ENCODE results near the gene SLC25A41. TPM values are rescaled to one million over a fixed set of nuclear protein-coding genes. Genes with fewer than 3 reads are reported as not detected.

Gene SLC25A41
- polyA plus RNA-seq, 3 donors = not detected

DNA sequence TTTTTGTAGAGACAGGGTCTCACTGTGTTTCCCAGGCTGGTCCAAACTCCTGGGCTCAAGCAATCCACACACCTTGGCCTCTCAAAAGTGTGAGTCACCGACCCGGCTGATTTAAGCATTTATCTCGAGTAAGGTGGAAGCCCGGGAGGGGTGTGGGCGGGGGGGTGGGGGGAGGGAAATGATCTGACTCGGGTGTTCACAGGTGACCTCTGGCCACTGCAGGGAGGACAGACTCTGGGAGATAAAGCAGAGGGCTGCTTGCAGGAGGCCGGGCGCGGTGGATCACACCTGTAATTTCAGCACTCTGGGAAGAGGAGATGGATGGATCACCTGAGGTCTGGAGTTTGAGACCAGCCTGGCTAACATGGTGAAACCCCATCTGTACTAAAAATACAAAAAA, 40.1 kb upstream of the SLC25A41 start:
- H3K4me1 Mint-ChIP-seq = peaks cover under 1% of the 10 kb centered on the region
- 96% methylated on average over 4 of the region's 9 CpGs for WGBS (ENCODE audit: insufficient coverage)
- no peaks in the 10 kb centered on the region for H3K9me3 ChIP-seq (replicated peaks in 1 of 2; ENCODE audit: control insufficient read depth in 1 of 2, insufficient read depth in 1 of 2, low read length in 2 of 2)
- intact Hi-C loops (cut with micrococcal nuclease) = no loop called here
- H3K27ac Mint-ChIP-seq = no peak overlapping the region
- DNase-seq = no peak
- peaks cover 44 to 79% of the 10 kb centered on the region in 2 donors for H3K36me3 Mint-ChIP-seq
- H3K9me3 Mint-ChIP-seq = peaks cover 0 to 6% (median 0%) of the 10 kb centered on the region in 7 donors
- no peak overlapping the region for H2AFZ ChIP-seq (ENCODE audit: insufficient read depth, low read depth, low read length, poor library complexity, severe bottlenecking)
- TF ChIP-seq, protein P1, sequence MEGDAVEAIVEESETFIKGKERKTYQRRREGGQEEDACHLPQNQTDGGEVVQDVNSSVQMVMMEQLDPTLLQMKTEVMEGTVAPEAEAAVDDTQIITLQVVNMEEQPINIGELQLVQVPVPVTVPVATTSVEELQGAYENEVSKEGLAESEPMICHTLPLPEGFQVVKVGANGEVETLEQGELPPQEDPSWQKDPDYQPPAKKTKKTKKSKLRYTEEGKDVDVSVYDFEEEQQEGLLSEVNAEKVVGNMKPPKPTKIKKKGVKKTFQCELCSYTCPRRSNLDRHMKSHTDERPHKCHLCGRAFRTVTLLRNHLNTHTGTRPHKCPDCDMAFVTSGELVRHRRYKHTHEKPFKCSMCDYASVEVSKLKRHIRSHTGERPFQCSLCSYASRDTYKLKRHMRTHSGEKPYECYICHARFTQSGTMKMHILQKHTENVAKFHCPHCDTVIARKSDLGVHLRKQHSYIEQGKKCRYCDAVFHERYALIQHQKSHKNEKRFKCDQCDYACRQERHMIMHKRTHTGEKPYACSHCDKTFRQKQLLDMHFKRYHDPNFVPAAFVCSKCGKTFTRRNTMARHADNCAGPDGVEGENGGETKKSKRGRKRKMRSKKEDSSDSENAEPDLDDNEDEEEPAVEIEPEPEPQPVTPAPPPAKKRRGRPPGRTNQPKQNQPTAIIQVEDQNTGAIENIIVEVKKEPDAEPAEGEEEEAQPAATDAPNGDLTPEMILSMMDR (IDR thresholded peaks at IDR 0.05) = no peak
- H3K27me3 Mint-ChIP-seq (ENCODE audit: low read depth in 3 of 3) = peaks cover 0 to 3% (median 0%) of the 10 kb centered on the region in 3 donors
- H3K36me3 ChIP-seq (replicated peaks in 1 of 2; ENCODE audit: control insufficient read depth in 1 of 2, insufficient read depth in 2 of 2, low read length in 2 of 2) = peaks cover 43 to 74% of the 10 kb centered on the region in 2 donors
- H3K79me2 ChIP-seq (ENCODE audit: insufficient read depth, low read length) = no peaks in the 10 kb centered on the region
- H3K4me1 ChIP-seq (ENCODE audit: control insufficient read depth in 1 of 2, insufficient read depth in 2 of 2, low read length in 2 of 2) = no peaks in the 10 kb centered on the region
- no peak overlapping the region for H3K4me2 ChIP-seq (replicated peaks; ENCODE audit: extremely low read depth, low read length, poor library complexity, severe bottlenecking)
- H3K4me3 Mint-ChIP-seq = no peak overlapping the region
- H3K27ac ChIP-seq (ENCODE audit: low read depth in 1 of 2, low read length in 2 of 2) = no peak overlapping the region
- H3K4me3 ChIP-seq (replicated peaks in 1 of 3; ENCODE audit: low read depth in 2 of 3, low read length in 3 of 3) = no peak overlapping the region
- no peaks in the 10 kb centered on the region for H3K27me3 ChIP-seq (ENCODE audit: control insufficient read depth in 2 of 2, insufficient read depth in 2 of 2, low read length in 2 of 2)
- H4K20me1 ChIP-seq (ENCODE audit: insufficient read depth, low read length) = no peaks in the 10 kb centered on the region
- no peak overlapping the region for H3K9ac ChIP-seq (ENCODE audit: insufficient read depth, low read length, poor library complexity, severe bottlenecking)

DNA sequence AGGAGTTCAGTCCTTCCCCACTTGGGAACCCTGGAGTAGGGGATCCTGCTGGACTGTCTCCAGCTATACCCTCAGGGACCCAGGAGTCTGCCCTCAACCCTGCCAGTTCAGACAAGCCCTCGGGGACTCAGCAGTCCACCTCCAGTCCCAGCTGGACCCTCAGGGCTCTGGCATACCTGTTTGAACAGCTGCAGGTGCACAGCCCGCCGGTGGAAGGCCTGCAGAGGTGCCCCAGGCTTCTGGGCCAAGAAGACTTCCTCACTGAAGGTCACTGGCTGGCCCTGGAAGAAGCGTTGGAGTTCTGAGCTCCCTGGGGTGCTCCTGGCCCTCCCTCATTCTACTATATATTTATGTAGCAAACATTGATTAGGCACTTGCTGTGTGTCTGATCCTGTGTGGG, 39.1 kb upstream of the SLC25A41 start:
- TF ChIP-seq, protein P1 (IDR thresholded peaks at IDR 0.05) = no peak
- Mint-ChIP-seq H3K4me1 (peaks cover 7% of the 10 kb centered on the region), H3K36me3 (peaks cover 51 to 80% of the 10 kb centered on the region in 2 donors), H3K27me3 (ENCODE audit: low read depth in 3 of 3) (peaks cover 0 to 5% (median 0%) of the 10 kb centered on the region in 3 donors), H3K4me3 (no peak overlapping the region), H3K9me3 (peaks cover 0 to 6% (median 0%) of the 10 kb centered on the region in 7 donors), H3K27ac (no peak overlapping the region)
- H2AFZ ChIP-seq (ENCODE audit: insufficient read depth, low read depth, low read length, poor library complexity, severe bottlenecking) = no peak overlapping the region
- peaks cover 46 to 78% of the 10 kb centered on the region in 2 donors for H3K36me3 ChIP-seq (replicated peaks in 1 of 2; ENCODE audit: control insufficient read depth in 1 of 2, insufficient read depth in 2 of 2, low read length in 2 of 2)
- no peak overlapping the region for H3K27ac ChIP-seq (ENCODE audit: low read depth in 1 of 2, low read length in 2 of 2)
- no peaks in the 10 kb centered on the region for H3K27me3 ChIP-seq (ENCODE audit: control insufficient read depth in 2 of 2, insufficient read depth in 2 of 2, low read length in 2 of 2)
- no peak overlapping the region for H3K4me2 ChIP-seq (replicated peaks; ENCODE audit: extremely low read depth, low read length, poor library complexity, severe bottlenecking)
- H4K20me1 ChIP-seq (ENCODE audit: insufficient read depth, low read length) = no peaks in the 10 kb centered on the region
- no peaks in the 10 kb centered on the region for H3K9me3 ChIP-seq (replicated peaks in 1 of 2; ENCODE audit: control insufficient read depth in 1 of 2, insufficient read depth in 1 of 2, low read length in 2 of 2)
- no peaks in the 10 kb centered on the region for H3K79me2 ChIP-seq (ENCODE audit: insufficient read depth, low read length)
- WGBS (ENCODE audit: insufficient coverage) = 90% methylated on average over 3 of the region's 4 CpGs
- H3K4me3 ChIP-seq (replicated peaks in 1 of 3; ENCODE audit: low read depth in 2 of 3, low read length in 3 of 3) = no peak overlapping the region
- DNase-seq = no peak
- no peaks in the 10 kb centered on the region for H3K4me1 ChIP-seq (ENCODE audit: control insufficient read depth in 1 of 2, insufficient read depth in 2 of 2, low read length in 2 of 2)
- no peak overlapping the region for H3K9ac ChIP-seq (ENCODE audit: insufficient read depth, low read length, poor library complexity, severe bottlenecking)
- intact Hi-C loops (cut with micrococcal nuclease) = no loop called here

Data from CD14-positive monocyte (primary cell).